ENCODE measurements around the gene PC. TPM values are rescaled to one million over a fixed set of nuclear protein-coding genes. Genes with fewer than 3 reads are reported as not detected.
"Not testable (repeated sequence)": the region's sequence is repeated elsewhere in the genome, so short reads cannot be mapped to it uniquely, and the experiment has no call there.

The PC gene
- total RNA-seq, 1 donor from 2014 or later = 47.4 TPM

DNA sequence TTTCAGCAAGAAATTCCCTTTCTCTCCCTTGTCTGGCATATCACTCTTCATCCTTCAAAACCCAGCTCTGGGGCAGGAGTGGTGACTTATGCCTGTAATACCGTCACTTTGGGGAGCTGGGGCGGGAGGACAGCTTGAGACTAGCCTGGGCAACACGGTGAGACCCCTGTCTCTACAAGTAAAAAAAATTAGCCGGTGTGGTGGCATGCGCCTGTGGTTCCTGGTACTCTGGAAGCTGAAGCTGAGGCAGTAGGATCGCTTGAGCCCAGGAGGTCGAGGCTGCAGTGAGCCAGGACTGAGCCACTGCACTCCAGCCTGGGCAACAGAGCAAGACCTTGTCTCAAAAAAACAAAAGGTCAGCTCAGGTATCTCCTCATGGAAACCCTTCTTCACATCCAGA is 116.3 kb downstream of the PC start:
- H3K9me3 Mint-ChIP-seq (ENCODE audit: unreplicated experiment) = peaks cover 8% of the 10 kb centered on the region
- peaks cover 6% of the 10 kb centered on the region for H3K4me1 Mint-ChIP-seq (ENCODE audit: low read depth, unreplicated experiment)
- TF ChIP-seq, protein P1, sequence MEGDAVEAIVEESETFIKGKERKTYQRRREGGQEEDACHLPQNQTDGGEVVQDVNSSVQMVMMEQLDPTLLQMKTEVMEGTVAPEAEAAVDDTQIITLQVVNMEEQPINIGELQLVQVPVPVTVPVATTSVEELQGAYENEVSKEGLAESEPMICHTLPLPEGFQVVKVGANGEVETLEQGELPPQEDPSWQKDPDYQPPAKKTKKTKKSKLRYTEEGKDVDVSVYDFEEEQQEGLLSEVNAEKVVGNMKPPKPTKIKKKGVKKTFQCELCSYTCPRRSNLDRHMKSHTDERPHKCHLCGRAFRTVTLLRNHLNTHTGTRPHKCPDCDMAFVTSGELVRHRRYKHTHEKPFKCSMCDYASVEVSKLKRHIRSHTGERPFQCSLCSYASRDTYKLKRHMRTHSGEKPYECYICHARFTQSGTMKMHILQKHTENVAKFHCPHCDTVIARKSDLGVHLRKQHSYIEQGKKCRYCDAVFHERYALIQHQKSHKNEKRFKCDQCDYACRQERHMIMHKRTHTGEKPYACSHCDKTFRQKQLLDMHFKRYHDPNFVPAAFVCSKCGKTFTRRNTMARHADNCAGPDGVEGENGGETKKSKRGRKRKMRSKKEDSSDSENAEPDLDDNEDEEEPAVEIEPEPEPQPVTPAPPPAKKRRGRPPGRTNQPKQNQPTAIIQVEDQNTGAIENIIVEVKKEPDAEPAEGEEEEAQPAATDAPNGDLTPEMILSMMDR (IDR thresholded peaks at IDR 0.05; ENCODE audit: partially characterized antibody, unreplicated experiment) = no peak
- peak overlapping the region; percentile 78 for H3K27ac Mint-ChIP-seq (ENCODE audit: unreplicated experiment)
- DNase-seq = no peak
- peaks cover 12% of the 10 kb centered on the region for H3K27me3 Mint-ChIP-seq (ENCODE audit: unreplicated experiment)
- H3K4me3 Mint-ChIP-seq (ENCODE audit: unreplicated experiment) = peak overlapping the region; percentile 88
- peaks cover 4% of the 10 kb centered on the region for H3K36me3 Mint-ChIP-seq (ENCODE audit: unreplicated experiment)

DNA sequence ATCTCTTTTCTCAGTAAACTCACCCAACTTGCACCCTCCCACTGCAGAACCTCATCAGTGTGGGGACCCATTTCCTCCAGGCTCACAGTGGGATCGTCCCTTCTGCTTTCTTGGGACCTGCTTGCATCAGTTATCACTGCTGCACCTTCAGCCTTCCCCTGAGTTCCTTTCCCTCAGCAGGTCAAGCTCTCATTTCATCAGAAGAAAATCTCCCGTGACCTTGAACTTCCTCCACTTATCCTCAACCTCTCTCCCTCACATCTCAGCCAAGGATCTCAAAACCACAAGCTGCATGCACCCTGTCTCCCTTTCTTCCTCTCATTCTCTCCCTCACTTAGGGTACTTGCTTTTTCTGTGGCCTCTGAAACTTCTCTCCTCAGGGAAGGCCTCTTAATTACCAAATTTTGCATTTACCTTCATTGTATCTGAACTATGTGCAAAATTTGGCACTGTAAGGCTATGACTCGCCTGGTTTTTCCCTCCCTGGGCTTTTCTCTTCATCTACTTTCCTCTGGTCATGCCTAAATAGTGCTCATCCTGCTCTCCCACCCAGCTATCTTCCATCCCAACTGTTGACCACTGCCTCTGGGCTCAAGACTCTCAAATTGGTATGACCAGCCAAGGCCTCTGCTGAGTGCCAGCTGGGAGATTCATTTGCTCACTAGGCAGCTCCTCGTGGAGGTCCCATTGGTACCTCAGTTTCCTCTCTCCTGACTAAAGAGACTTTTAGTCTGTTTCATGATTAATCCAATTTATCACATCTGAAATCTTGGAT is 117.7 kb downstream of the PC start:
- Mint-ChIP-seq H3K4me1 (ENCODE audit: low read depth, unreplicated experiment) (peaks cover 6% of the 10 kb centered on the region), H3K27me3 (ENCODE audit: unreplicated experiment) (peaks cover 12% of the 10 kb centered on the region), H3K9me3 (ENCODE audit: unreplicated experiment) (peaks cover 8% of the 10 kb centered on the region), H3K27ac (ENCODE audit: unreplicated experiment) (peak overlapping the region; percentile 23), H3K4me3 (ENCODE audit: unreplicated experiment) (peak overlapping the region; percentile 3), H3K36me3 (ENCODE audit: unreplicated experiment) (peaks cover 4% of the 10 kb centered on the region)
- no peak for DNase-seq
- TF ChIP-seq, protein P1 (IDR thresholded peaks at IDR 0.05; ENCODE audit: partially characterized antibody, unreplicated experiment) = no peak

DNA sequence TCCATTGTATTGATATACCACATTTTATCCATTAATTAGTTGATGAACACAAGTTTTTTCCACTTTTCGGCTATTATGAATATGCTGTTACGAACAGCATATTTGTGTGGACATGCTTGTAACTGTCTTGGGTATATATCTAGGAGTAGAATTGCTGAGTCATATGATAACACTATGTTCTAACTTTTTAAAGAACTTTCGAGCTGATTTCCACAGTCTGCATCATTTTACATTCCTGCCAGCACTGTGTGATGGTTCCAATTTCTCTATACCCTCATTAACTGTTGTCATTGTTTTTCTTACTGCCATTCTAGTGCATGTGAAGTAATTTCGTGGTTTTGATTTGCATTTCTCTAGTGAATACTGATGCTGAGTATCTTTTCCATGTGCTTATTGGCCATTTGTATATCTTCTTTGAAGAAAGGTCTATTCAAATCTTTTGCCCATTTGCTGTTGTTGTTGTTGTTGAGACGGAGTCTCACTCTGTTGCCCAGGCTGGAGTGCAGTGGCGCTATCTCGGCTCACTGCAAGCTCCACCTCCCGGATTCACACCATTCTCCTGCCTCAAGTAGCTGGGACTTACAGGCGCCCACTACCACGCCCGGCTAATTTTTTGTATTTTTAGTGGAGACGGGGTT is 122.3 kb downstream of the PC start:
- TF ChIP-seq, protein P1 (IDR thresholded peaks at IDR 0.05; ENCODE audit: partially characterized antibody, unreplicated experiment) = no peak
- Mint-ChIP-seq H3K4me1 (ENCODE audit: low read depth, unreplicated experiment) (no peaks in the 10 kb centered on the region), H3K27ac (ENCODE audit: unreplicated experiment) (no peak overlapping the region), H3K36me3 (ENCODE audit: unreplicated experiment) (no peaks in the 10 kb centered on the region), H3K27me3 (ENCODE audit: unreplicated experiment) (peaks cover 1% of the 10 kb centered on the region), H3K4me3 (ENCODE audit: unreplicated experiment) (no peak overlapping the region), H3K9me3 (ENCODE audit: unreplicated experiment) (no peaks in the 10 kb centered on the region)
- DNase-seq = no peak

DNA sequence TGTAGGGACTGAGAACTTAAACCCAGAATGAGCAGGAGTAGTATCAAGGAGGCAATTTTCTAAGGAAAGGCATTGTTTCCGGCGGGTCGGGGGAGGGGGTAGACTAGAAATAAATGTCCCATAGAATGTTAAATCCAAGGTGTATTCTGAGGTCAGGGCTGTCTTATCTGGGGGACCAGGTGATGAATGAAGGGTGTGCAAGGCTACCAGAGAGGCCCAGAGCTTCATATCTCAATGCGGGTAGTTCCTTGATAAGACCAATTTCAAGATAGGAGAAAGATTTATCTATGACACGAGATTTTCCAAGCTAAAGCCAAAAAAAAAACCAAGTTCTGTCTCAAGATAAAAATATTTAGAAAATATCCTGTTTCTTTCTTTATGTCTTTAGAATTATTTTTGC is 123.2 kb downstream of the PC start:
- Mint-ChIP-seq H3K9me3 (ENCODE audit: unreplicated experiment) (no peaks in the 10 kb centered on the region), H3K4me3 (ENCODE audit: unreplicated experiment) (no peak overlapping the region), H3K4me1 (ENCODE audit: low read depth, unreplicated experiment) (no peaks in the 10 kb centered on the region), H3K36me3 (ENCODE audit: unreplicated experiment) (no peaks in the 10 kb centered on the region), H3K27me3 (ENCODE audit: unreplicated experiment) (peaks cover 1% of the 10 kb centered on the region), H3K27ac (ENCODE audit: unreplicated experiment) (no peak overlapping the region)
- DNase-seq = no peak
- TF ChIP-seq, protein P1 (IDR thresholded peaks at IDR 0.05; ENCODE audit: partially characterized antibody, unreplicated experiment) = no peak

DNA sequence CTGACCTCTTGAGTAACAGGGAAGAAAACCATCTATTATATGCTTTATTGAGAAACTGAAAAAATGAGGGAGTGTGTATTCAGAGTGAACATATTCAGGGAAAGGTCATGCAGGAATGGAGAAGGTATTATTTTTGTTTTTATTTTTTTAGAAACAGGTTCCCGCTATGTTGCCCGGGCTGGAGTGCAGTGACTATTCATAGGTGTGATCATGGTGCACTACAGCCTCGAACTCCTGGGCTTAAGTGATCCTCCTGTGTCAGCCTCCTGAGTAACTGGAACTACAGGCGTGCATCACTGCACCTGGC is 123.7 kb downstream of the PC start:
- Mint-ChIP-seq H3K4me3 (ENCODE audit: unreplicated experiment) (no peak overlapping the region), H3K4me1 (ENCODE audit: low read depth, unreplicated experiment) (no peaks in the 10 kb centered on the region), H3K36me3 (ENCODE audit: unreplicated experiment) (no peaks in the 10 kb centered on the region), H3K9me3 (ENCODE audit: unreplicated experiment) (no peaks in the 10 kb centered on the region), H3K27ac (ENCODE audit: unreplicated experiment) (no peak overlapping the region), H3K27me3 (ENCODE audit: unreplicated experiment) (peaks cover 1% of the 10 kb centered on the region)
- TF ChIP-seq, protein P1 (IDR thresholded peaks at IDR 0.05; ENCODE audit: partially characterized antibody, unreplicated experiment) = peak; percentile 7
- DNase-seq = no peak

DNA sequence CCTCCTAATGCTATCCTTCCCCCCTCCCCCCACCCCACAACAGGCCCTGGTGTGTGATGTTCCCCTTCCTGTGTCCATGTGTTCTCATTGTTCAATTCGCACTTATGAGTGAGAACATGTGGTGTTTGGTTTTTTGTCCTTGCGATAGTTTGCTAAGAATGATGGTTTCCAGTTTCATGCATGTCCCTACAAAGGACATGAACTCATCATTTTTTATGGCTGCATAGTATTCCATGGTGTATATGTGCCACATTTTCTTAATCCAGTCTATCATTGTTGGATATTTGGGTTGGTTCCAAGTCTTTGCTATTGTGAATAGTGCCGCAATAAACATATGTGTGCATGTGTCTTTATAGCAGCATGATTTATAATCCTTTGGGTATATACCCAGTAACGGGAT is 133.6 kb downstream of the PC start:
- H3K36me3 Mint-ChIP-seq (ENCODE audit: unreplicated experiment); DNase-seq; H3K27ac Mint-ChIP-seq (ENCODE audit: unreplicated experiment); H3K27me3 Mint-ChIP-seq (ENCODE audit: unreplicated experiment); H3K9me3 Mint-ChIP-seq (ENCODE audit: unreplicated experiment); H3K4me1 Mint-ChIP-seq (ENCODE audit: low read depth, unreplicated experiment); H3K4me3 Mint-ChIP-seq (ENCODE audit: unreplicated experiment): not testable (repeated sequence)

All from glutamatergic neuron (in vitro differentiated cells).